Putamen (tissue), 1 donor: ENCODE measurements around the gene CWC25.

Experiments used
- DNase-seq: peaks from one replicate; pipeline ENCODE4 v3.0.0-alpha.2; 2016; ENCODE audit warnings: low spot score

The CWC25 gene

DNA sequence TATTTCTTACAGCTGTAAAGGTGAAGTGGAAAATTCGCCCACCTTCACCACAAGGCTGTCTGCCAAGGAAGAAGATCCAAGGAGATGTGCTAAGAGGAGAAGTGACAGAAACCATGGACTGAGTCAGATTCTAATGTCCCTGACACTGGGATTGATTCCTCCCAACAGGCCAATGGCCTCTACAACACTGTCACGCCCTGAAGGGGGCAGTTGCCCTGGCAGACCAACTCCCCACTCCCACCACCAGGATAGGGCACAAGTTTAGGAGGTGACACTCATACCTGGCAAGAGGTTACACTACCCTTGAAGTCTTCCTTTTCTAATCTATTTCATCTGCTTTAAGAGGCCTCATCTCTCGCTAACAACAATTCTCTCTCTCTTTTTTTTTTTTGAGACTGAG, 41.9 kb downstream of the CWC25 start:
- no peak for DNase-seq

DNA sequence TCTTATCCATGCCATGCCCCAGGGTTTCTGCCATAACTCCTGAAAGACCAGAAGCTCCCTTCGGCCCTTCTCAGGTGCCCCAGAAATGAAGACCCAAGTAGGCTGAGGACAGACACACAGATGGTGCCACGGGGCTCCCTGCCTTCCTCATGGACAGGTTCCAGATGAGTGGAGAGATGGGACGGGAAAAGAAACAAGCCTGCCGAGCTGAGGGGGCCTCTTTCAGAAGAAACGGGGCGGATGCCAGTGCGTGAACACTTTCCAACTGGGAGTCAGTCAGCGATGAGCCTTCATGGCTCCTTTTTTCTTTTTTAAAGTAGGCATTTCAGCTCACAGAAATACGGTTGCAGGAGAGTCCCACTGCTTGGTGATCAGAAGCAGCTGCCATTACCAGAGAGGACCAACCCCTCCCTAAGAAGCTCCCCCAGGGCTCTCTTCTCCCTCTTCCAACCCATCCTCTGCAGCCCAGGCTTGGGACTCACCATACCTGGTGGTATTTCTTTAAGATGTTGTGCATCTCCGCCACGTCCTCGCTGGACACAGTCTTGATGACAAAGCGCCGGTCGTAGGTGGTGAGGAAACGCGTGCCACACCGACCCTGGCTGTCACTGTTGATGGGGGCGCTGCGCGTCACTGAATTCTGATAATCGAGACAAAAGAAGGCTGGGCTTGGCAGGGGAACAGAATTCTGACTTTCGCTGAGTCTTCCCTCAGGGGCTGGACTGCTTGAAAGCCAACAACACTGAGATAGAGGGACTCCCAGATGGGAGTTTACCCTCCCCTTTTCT, 45.0 kb downstream of the CWC25 start:
- no peak for DNase-seq

DNA sequence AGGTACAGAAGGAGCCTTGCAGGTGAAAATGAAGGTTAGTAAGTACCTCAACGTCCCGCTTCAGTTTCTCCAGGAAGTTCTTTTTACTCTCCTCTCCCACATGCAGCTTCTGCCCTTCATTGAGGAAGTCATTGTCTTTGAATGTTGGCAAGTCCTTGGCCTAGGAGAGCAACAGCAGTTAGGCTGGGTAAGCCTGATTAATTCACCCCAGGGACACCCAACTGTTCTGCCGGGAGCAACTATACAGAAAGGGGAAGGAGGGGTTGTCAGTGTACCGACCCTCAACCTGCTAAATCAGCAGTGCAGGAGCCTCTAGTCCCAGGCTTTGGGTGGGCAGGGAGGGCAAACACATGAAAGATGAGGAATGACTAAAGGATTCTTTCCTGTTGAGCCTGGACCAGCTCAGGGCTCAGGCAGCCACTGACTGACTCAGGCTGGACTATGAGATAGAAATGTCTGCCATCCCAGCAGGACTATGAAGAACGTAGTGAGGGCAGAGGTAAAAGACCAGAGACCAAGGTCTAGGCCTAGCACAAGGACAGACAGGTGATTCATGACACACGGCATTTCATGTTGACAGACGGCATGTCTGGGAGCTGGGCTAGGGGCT, 47.4 kb downstream of the CWC25 start:
- no peak for DNase-seq

DNA sequence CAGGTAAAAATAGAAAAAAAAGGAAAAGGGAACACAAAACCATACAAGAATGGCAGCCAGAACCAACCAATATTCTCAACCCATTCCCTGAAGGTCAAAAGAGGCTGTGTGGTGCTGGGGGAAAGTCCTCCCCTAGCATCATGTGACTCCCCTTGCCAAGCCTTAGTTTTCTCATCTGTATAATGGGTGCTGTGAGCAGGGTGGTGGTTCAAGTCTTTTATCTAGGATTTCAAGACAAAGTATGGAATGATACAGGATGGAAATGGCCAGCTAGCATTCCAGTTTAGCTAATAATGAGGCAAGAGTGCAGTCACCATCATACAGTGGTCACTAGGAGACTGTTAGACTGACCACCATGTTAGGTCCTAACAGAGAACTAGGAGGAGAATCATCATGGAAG, 51.9 kb downstream of the CWC25 start:
- no peak for DNase-seq

DNA sequence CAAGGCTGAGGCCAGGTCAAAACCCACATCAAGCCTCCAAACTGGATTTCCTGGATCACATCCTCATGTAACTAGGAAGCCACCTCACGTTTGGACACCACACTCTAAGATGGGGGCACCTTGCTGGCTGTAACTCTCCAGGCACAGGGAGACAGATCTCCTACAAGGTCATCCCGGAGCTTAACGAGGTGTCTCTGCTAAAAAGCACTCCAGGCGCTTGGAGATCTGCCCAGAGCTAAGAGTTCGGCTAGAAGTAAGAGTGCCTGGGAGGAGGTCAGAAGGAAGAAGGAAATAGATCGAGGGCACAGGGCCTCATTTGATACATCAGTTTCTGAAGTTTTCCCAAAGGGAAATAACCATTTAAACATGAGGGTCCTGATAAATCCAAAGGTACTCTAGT, 56.7 kb downstream of the CWC25 start:
- DNase-seq = no peak

DNA sequence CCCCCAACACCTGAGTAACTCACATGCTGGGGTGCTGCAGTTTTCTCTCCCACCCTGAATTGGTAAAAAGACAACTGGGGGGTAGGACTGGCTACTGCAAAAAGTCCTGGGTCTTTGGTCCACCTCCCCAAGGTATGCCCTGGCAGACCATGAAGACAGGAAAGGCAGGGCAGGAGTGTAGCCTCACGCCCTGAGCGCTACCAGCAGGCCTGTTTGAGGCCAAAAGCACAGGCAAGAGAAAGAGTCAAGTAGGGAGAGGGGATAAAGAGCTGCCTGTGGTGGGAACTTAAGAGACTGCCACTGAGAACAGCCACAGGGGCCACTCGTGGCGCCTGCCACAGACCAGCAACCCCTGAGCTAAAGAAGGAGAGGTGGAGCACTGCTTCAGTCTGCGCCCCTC, 58.8 kb downstream of the CWC25 start:
- no peak for DNase-seq

DNA sequence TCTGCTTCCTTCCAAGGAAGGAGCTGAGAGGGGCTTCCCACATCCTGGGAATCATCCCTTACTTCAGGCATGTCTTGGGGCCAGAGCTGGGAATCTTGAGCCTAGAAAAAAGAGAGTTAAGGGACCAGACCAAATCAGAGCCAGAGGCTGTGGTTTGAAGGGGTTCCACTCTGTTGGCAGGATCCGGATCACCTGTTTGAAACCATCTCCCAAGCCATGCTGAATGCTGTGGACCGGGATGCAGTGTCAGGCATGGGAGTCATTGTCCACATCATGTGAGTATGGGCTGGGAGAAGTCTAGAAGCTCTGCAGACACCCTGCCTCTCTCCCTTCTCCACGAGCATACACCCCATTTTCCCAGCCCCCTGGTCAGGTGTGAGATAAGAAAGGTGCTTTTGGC, 62.9 kb downstream of the CWC25 start:
- DNase-seq = no peak

DNA sequence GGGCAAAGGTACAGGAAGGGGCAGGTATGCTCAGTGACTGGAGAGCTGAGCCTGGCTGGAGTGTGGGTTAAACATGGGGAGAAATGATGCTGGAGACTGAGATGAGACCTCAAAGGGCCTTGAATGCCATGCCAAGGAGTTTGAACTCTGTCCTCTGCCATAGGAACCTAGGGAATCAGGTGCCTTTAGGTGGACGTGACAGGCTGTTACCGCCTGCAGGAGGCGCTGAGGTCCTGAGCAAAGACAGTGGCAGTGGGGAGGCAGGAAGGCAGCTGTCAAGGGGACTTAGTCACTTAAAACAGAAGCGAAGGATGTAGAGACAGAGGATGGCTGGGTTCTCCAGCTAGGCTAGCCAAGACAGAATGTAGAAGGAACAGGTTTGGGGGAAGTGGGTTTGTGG, 63.5 kb downstream of the CWC25 start:
- DNase-seq = no peak

DNA sequence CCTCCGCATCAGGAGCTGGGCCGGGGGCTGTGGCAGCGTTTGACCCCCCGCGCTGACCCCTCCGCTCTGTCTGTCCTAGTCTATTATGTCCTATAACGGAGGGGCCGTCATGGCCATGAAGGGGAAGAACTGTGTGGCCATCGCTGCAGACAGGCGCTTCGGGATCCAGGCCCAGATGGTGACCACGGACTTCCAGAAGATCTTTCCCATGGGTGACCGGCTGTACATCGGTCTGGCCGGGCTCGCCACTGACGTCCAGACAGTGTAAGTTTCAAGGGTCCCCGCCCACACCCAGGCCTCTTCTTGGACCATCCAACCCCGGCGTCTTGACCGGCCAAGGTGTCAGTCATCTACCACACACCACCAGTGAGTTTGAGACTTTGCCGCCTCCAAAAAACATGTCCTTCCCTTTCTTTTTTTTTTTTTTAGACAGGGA, 72.0 kb downstream of the CWC25 start:
- DNase-seq = no peak

DNA sequence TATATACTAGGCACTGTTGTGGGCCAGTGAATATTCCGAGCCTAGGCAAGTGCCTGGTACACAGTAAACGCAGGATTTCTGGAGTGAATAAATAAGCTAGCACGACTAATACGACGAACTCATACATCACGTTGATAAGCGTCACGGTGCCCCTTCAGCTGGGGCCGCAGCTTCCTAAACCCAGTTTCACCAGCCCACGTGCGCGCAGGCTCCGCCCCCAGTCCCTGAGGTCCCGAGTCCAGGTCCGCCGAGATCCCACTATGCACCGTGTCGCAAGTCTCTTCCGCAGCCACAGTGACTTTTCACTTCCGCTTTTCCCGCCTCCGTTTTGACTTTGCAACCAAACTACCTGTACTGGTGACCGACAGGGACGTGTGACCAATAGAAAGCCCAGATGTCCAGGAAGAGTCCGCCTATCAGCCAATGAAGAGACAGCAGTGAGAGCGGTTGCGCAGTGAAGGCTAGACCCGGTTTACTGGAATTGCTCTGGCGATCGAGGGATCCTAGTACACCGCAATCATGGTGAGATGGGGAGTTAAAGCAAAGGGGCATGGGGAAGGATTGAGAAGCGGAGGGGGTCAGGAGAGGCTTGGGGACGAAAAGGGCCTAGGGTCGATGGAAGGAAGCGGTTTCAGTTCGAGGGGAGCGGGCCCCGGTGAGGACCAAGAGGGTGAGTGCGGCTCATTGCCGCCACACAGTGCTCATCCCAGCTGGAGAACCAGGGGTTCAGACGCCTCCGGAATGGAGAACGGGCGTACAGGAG, 72.6 kb downstream of the CWC25 start, which contains the start of gene PSMB3:
Gene PSMB3, plus strand, starts transcription at position 434 of the 763 bp plus-strand sequence. Its CDS starts 86 bp downstream, at position 520.
- DNase-seq = peak; percentile 99

DNA sequence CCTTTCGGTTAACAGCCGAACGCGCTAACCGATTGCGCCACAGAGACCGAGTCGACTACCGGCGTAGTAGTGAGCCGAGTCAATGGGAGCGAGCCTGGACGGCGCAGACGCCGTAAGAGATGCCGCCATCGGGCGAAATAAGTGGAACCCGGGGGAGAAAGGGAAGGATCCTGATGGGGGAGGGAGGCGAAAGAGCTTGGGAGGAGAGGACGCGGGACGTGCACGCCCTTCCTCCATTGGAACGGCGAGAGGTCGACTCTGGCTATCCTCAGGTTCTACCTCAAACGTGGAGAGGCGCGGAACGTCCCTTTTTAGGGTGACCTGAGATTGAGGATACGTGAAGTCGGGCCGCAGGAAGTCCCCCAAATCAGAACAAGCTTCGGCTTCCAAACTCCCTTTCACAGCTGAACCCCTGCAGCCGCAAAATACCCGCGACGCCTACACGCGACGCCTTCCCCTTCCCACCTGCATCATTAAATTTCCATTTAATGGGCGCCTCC, 73.3 kb downstream of the CWC25 start:
- DNase-seq = peak; percentile 87

DNA sequence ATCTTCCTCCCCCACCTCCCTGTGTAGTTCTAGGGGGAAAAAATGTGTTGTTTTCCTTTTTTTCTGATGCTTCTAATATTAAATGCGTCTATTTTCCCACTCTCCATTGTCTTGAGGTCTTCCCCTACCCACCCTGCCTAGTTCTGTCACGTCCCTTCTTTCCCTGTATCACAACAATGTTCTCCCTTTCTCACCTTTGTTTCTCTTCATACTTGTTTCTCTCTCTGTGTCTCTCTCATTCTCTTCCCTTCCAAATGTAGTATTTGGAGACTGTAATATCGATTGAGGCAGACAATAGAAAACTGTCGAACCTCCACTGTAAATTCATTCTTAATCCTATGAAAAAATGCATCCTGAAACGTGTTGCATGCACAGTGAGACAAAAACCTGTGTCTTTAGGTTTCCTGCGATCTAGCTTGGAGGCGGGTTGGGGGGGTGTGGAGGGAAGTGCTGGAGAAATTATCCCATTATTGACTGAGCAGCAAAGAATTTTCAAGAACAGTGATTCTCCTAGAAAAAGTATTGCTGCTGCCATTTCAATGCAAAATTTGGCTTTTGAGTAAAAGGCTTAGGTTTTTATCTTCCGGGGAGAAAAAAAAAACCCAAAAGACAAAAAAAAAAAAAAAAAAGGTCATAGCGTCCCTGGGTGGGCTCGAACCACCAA, 73.8 kb downstream of the CWC25 start:
- no peak for DNase-seq
